B cell (primary cell): Measurements from ENCODE around the gene OVCA2. TPM values are rescaled to one million over a fixed set of nuclear protein-coding genes. Genes with fewer than 3 reads are reported as not detected.

ENCODE experiments used
- polyA plus RNA-seq: library from polyadenylated mRNA; depleted of rRNA; stranded (reverse); fragments of >200 nt; gene quantifications from 2 replicates; pipeline ENCODE4 v1.2.3, GENCODE V29; 2012
- small RNA-seq: library from RNA; depleted of rRNA; stranded (forward); fragments of <200 nt; gene quantifications from one replicate; pipeline ENCODE3, GENCODE V24; 2012; ENCODE audit warnings: low replicate concordance, low read depth; ENCODE audit not compliant: insufficient read length
- total RNA-seq, 2 donors: library from RNA; stranded (reverse); fragments of 120-200 nt in 1 of 2; gene quantifications; 1 replicate in 1 of 2; 2 replicates in 1 of 2; pipeline versions ENCODE4 v1.2.3 to v1.2.4, GENCODE V29; 2013 to 2022

OVCA2 gene
- total and polyA plus RNA-seq, 2 donors (not counting 1 experiment from before 2014, with no cell fraction given): 23.2 to 43.9 TPM

Small RNAs within 50 kb of the gene (small RNA-seq; reads per million reads assigned to genes)
- gene AC090617.9 (not detected), gene MIR132 (0.76 reads per million), gene MIR212 (not detected), gene OVCA2 (not detected)

Other genes starting within 250 kb of the OVCA2 start
- 37.5 and 42.3 TPM in 2 replicates for gene SMYD4, start 212.1 kb upstream of the OVCA2 start, total RNA-seq
- gene SMYD4, start 212.1 kb upstream of the OVCA2 start, polyA plus RNA-seq: 10.3 and 11.9 TPM in 2 replicates
- gene RPA1, start 212.0 kb upstream of the OVCA2 start, total RNA-seq: 74.2 and 94.5 TPM in 2 replicates
- 25.7 and 27.0 TPM in 2 replicates for gene RPA1, start 212.0 kb upstream of the OVCA2 start, polyA plus RNA-seq
- 0.07 and 0.10 TPM in 2 replicates for gene RTN4RL1, start 16.7 kb upstream of the OVCA2 start, total RNA-seq
- gene RTN4RL1, start 16.7 kb upstream of the OVCA2 start, polyA plus RNA-seq: 0.03 TPM in 1 of 2 replicates, not detected in the other
- 76.6 and 83.6 TPM in 2 replicates for gene DPH1, start 11.9 kb upstream of the OVCA2 start, total RNA-seq
- 90.9 and 105 TPM in 2 replicates for gene DPH1, start 11.9 kb upstream of the OVCA2 start, polyA plus RNA-seq
- 1.5 and 1.9 TPM in 2 replicates for gene HIC1, start 13.1 kb downstream of the OVCA2 start, total RNA-seq
- 0.46 and 1.5 TPM in 2 replicates for gene HIC1, start 13.1 kb downstream of the OVCA2 start, polyA plus RNA-seq